ENCODE results near the gene CNOT3. TPM values are rescaled to one million over a fixed set of nuclear protein-coding genes. Genes with fewer than 3 reads are reported as not detected.

CNOT3 gene
- total and polyA plus RNA-seq, 2 of the 13 experiments (the other 11 are each of a cell fraction or from before 2014, with no cell fraction given), result 4.3 to 5.8 TPM

DNA sequence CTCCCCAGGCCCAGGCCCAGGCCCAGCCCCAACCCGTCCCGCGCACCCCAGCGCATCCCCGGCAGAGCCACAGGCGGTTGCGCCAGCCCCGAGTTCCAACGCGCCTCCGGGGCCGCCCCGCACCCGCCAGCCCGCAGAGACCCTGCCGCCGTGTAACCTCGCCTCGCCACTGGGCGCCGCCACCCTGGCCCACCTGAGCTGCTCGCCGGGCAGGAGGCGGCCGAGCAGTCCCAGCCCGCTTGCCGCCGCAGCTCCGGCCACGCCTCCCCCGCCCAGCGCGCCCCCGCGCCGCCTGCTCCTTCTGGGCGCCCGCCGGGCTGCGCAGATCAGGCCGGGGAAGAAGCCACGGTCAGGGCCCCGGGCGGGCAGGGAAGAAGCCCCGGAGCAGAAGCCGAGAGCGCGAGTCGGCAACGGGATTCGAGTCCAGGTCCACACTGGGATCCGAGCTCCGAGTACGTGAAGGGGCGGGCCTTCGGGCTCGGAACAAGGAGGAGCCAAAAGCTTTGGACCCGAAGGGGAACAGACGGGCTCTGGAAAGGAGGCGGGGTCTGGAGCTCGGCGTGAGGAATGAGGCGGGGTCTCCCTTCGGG lies 51.7 kb downstream of the CNOT3 start, which contains the start of gene MBOAT7 (continued):
- TF ChIP-seq, protein P1, sequence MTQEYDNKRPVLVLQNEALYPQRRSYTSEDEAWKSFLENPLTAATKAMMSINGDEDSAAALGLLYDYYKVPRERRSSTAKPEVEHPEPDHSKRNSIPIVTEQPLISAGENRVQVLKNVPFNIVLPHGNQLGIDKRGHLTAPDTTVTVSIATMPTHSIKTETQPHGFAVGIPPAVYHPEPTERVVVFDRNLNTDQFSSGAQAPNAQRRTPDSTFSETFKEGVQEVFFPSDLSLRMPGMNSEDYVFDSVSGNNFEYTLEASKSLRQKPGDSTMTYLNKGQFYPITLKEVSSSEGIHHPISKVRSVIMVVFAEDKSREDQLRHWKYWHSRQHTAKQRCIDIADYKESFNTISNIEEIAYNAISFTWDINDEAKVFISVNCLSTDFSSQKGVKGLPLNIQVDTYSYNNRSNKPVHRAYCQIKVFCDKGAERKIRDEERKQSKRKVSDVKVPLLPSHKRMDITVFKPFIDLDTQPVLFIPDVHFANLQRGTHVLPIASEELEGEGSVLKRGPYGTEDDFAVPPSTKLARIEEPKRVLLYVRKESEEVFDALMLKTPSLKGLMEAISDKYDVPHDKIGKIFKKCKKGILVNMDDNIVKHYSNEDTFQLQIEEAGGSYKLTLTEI (CRISPR knock-in tag; conservative IDR thresholded peaks at IDR 0.05), result no peak
- TF ChIP-seq HMGA1 (CRISPR knock-in tag; conservative IDR thresholded peaks at IDR 0.05) (no peak), CBX2 (IDR thresholded peaks at IDR 0.05; ENCODE audit: low read depth, low read length) (no peak), CBX2 (CRISPR knock-in tag; IDR thresholded peaks at IDR 0.05; ENCODE audit: low read depth) (no peak), STAG1 (CRISPR knock-in tag; IDR thresholded peaks at IDR 0.05) (peak; percentile 57), ZBTB1 (CRISPR knock-in tag; IDR thresholded peaks at IDR 0.05; ENCODE audit: borderline replicate concordance) (no peak), ZEB1 (IDR thresholded peaks at IDR 0.05; ENCODE audit: insufficient replicate concordance, low read depth) (no peak), MIER2 (CRISPR knock-in tag; IDR thresholded peaks at IDR 0.05) (no peak), NR2F6 (IDR thresholded peaks at IDR 0.05) (no peak), NR2F6 (CRISPR knock-in tag; IDR thresholded peaks at IDR 0.05) (no peak; the same call in 1 of the 2 replicates), SYNCRIP (IDR thresholded peaks at IDR 0.05; ENCODE audit: insufficient read depth, low read depth, low read length) (no peak), KAT7 (CRISPR knock-in tag; IDR thresholded peaks at IDR 0.05; ENCODE audit: borderline replicate concordance) (no peak), FOXO1 (CRISPR knock-in tag; IDR thresholded peaks at IDR 0.05) (no peak; the same call in 1 of the 2 replicates)
- TF ChIP-seq, protein P2, sequence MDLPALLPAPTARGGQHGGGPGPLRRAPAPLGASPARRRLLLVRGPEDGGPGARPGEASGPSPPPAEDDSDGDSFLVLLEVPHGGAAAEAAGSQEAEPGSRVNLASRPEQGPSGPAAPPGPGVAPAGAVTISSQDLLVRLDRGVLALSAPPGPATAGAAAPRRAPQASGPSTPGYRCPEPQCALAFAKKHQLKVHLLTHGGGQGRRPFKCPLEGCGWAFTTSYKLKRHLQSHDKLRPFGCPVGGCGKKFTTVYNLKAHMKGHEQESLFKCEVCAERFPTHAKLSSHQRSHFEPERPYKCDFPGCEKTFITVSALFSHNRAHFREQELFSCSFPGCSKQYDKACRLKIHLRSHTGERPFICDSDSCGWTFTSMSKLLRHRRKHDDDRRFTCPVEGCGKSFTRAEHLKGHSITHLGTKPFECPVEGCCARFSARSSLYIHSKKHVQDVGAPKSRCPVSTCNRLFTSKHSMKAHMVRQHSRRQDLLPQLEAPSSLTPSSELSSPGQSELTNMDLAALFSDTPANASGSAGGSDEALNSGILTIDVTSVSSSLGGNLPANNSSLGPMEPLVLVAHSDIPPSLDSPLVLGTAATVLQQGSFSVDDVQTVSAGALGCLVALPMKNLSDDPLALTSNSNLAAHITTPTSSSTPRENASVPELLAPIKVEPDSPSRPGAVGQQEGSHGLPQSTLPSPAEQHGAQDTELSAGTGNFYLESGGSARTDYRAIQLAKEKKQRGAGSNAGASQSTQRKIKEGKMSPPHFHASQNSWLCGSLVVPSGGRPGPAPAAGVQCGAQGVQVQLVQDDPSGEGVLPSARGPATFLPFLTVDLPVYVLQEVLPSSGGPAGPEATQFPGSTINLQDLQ (CRISPR knock-in tag; IDR thresholded peaks at IDR 0.05), result no peak
- TF ChIP-seq, protein P3, sequence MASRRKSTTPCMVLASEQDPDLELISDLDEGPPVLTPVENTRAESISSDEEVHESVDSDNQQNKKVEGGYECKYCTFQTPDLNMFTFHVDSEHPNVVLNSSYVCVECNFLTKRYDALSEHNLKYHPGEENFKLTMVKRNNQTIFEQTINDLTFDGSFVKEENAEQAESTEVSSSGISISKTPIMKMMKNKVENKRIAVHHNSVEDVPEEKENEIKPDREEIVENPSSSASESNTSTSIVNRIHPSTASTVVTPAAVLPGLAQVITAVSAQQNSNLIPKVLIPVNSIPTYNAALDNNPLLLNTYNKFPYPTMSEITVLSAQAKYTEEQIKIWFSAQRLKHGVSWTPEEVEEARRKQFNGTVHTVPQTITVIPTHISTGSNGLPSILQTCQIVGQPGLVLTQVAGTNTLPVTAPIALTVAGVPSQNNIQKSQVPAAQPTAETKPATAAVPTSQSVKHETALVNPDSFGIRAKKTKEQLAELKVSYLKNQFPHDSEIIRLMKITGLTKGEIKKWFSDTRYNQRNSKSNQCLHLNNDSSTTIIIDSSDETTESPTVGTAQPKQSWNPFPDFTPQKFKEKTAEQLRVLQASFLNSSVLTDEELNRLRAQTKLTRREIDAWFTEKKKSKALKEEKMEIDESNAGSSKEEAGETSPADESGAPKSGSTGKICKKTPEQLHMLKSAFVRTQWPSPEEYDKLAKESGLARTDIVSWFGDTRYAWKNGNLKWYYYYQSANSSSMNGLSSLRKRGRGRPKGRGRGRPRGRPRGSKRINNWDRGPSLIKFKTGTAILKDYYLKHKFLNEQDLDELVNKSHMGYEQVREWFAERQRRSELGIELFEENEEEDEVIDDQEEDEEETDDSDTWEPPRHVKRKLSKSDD (CRISPR knock-in tag; IDR thresholded peaks at IDR 0.05; ENCODE audit: low read depth), result no peak
- TF ChIP-seq, protein P4, sequence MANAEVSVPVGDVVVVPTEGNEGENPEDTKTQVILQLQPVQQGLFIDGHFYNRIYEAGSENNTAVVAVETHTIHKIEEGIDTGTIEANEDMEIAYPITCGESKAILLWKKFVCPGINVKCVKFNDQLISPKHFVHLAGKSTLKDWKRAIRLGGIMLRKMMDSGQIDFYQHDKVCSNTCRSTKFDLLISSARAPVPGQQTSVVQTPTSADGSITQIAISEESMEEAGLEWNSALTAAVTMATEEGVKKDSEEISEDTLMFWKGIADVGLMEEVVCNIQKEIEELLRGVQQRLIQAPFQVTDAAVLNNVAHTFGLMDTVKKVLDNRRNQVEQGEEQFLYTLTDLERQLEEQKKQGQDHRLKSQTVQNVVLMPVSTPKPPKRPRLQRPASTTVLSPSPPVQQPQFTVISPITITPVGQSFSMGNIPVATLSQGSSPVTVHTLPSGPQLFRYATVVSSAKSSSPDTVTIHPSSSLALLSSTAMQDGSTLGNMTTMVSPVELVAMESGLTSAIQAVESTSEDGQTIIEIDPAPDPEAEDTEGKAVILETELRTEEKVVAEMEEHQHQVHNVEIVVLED (CRISPR knock-in tag; IDR thresholded peaks at IDR 0.05; ENCODE audit: borderline replicate concordance), result peak; percentile 51; the same call in 1 of the 2 replicates
- TF ChIP-seq, protein P5, sequence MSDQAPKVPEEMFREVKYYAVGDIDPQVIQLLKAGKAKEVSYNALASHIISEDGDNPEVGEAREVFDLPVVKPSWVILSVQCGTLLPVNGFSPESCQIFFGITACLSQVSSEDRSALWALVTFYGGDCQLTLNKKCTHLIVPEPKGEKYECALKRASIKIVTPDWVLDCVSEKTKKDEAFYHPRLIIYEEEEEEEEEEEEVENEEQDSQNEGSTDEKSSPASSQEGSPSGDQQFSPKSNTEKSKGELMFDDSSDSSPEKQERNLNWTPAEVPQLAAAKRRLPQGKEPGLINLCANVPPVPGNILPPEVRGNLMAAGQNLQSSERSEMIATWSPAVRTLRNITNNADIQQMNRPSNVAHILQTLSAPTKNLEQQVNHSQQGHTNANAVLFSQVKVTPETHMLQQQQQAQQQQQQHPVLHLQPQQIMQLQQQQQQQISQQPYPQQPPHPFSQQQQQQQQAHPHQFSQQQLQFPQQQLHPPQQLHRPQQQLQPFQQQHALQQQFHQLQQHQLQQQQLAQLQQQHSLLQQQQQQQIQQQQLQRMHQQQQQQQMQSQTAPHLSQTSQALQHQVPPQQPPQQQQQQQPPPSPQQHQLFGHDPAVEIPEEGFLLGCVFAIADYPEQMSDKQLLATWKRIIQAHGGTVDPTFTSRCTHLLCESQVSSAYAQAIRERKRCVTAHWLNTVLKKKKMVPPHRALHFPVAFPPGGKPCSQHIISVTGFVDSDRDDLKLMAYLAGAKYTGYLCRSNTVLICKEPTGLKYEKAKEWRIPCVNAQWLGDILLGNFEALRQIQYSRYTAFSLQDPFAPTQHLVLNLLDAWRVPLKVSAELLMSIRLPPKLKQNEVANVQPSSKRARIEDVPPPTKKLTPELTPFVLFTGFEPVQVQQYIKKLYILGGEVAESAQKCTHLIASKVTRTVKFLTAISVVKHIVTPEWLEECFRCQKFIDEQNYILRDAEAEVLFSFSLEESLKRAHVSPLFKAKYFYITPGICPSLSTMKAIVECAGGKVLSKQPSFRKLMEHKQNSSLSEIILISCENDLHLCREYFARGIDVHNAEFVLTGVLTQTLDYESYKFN (CRISPR knock-in tag; conservative IDR thresholded peaks at IDR 0.05), result no peak; the same call in 1 of the 2 replicates

Data from HepG2 (cell line).